T-helper 17 cell (primary cell): ENCODE data around the gene FYN. TPM values are rescaled to one million over a fixed set of nuclear protein-coding genes. Genes with fewer than 3 reads are reported as not detected.

ENCODE experiments used
- ATAC-seq: fragments of 150-1000 bp; cut with Tn5 transposase; 2 replicates; pipeline ENCODE4 v1.10.0; 2021; ENCODE audit warnings: mild to moderate bottlenecking, moderate library complexity
- DNase-seq, 3 donors: peaks; one replicate each; pipeline versions ENCODE4 v3.0.0 to v3.0.0-alpha.2; 2020 to 2021
- H3K9me3 ChIP-seq: one replicate; pipeline ENCODE4 v1.7.0; 2013; ENCODE audit warnings: low read length, mild to moderate bottlenecking; ENCODE audit not compliant: control insufficient read depth, poor library complexity, severe bottlenecking
- H3K27ac Mint-ChIP-seq: one replicate; pipeline ENCODE4 v1.8.0; 2022; ENCODE audit warnings: mild to moderate bottlenecking, moderate library complexity, mixed read lengths
- H3K27me3 Mint-ChIP-seq: one replicate; pipeline ENCODE4 v1.8.0; 2022; ENCODE audit warnings: mixed read lengths
- H3K36me3 Mint-ChIP-seq: one replicate; pipeline ENCODE4 v1.8.0; 2022; ENCODE audit warnings: low read depth, mixed read lengths
- H3K4me1 Mint-ChIP-seq: one replicate; pipeline ENCODE4 v1.8.0; 2022; ENCODE audit warnings: mild to moderate bottlenecking, mixed read lengths
- H3K4me3 Mint-ChIP-seq: one replicate; pipeline ENCODE4 v1.8.0; 2022; ENCODE audit warnings: mild to moderate bottlenecking, moderate library complexity, mixed read lengths
- total RNA-seq, 4 donors: library from RNA in 2 of 4; stranded (reverse) in 2 of 4; gene quantifications; one replicate each; pipeline ENCODE4 v1.2.3 and lab custom pipeline; 2022 to 2026

FYN gene
- total RNA-seq, 2 donors from 2014 or later: 455 to 472 TPM

- Mint-ChIP-seq H3K27ac (peak overlapping the region; percentile 100), H3K36me3 (peaks cover 17% of the 10 kb centered on the region), H3K27me3 (no peaks in the 10 kb centered on the region), H3K4me1 (peaks cover 70% of the 10 kb centered on the region), H3K4me3 (peak overlapping the region; percentile 8)
- DNase-seq (no peak), ATAC-seq (no peak)
- peaks cover 8% of the 10 kb centered on the region for H3K9me3 ChIP-seq
Observed at GRCh38 chr6:111752476-111752875, 120.8 kb downstream of the FYN start.

GRCh38 chr6:111750753-111751673 is 122.2 kb downstream of the FYN start:
- Mint-ChIP-seq H3K4me1 (peaks cover 74% of the 10 kb centered on the region), H3K27ac (peak overlapping the region; percentile 100), H3K36me3 (peaks cover 20% of the 10 kb centered on the region), H3K4me3 (peak overlapping the region; percentile 73), H3K27me3 (no peaks in the 10 kb centered on the region)
- peaks cover 8% of the 10 kb centered on the region for H3K9me3 ChIP-seq
- DNase-seq (peak in 2 of 3 donors; percentile 38 to 50), ATAC-seq (peak; percentile 83)

GRCh38 chr6:111750153-111750552 is 123.1 kb downstream of the FYN start:
- DNase-seq: no peak

GRCh38 chr6:111748231-111748647 is 125.0 kb downstream of the FYN start:
- Mint-ChIP-seq H3K27ac (peak overlapping the region; percentile 100), H3K4me3 (peak overlapping the region; percentile 82), H3K36me3 (peaks cover 15% of the 10 kb centered on the region), H3K27me3 (no peaks in the 10 kb centered on the region), H3K4me1 (peaks cover 66% of the 10 kb centered on the region)
- no peak for ATAC-seq
- H3K9me3 ChIP-seq: no peaks in the 10 kb centered on the region
- DNase-seq: no peak

More at GRCh38 chr6:111750153-111750552, 123.1 kb downstream of the FYN start:
- Mint-ChIP-seq H3K4me1 (peaks cover 75% of the 10 kb centered on the region), H3K36me3 (peaks cover 17% of the 10 kb centered on the region), H3K4me3 (peak overlapping the region; percentile 73), H3K27me3 (no peaks in the 10 kb centered on the region), H3K27ac (peak overlapping the region; percentile 100)
- ATAC-seq: no peak
- peaks cover 6% of the 10 kb centered on the region for H3K9me3 ChIP-seq

- Mint-ChIP-seq H3K4me1 (peaks cover 64% of the 10 kb centered on the region), H3K27me3 (no peaks in the 10 kb centered on the region), H3K27ac (peak overlapping the region; percentile 100), H3K36me3 (peaks cover 15% of the 10 kb centered on the region), H3K4me3 (peak overlapping the region; percentile 82)
- H3K9me3 ChIP-seq: no peaks in the 10 kb centered on the region
- DNase-seq (no peak), ATAC-seq (no peak)
Observed at GRCh38 chr6:111747829-111748228, 125.4 kb downstream of the FYN start.

GRCh38 chr6:111747396-111747795 is 125.9 kb downstream of the FYN start:
- ATAC-seq: peak; percentile 81
- DNase-seq: no peak
- peak overlapping the region; percentile 100 for H3K27ac Mint-ChIP-seq
- no peaks in the 10 kb centered on the region for H3K27me3 Mint-ChIP-seq
- peak overlapping the region; percentile 82 for H3K4me3 Mint-ChIP-seq
- H3K4me1 Mint-ChIP-seq: peaks cover 63% of the 10 kb centered on the region
- H3K36me3 Mint-ChIP-seq: peaks cover 15% of the 10 kb centered on the region
- no peaks in the 10 kb centered on the region for H3K9me3 ChIP-seq

- Mint-ChIP-seq H3K27ac (peak overlapping the region; percentile 100), H3K36me3 (peaks cover 13% of the 10 kb centered on the region), H3K4me1 (peaks cover 61% of the 10 kb centered on the region), H3K4me3 (peak overlapping the region; percentile 82), H3K27me3 (no peaks in the 10 kb centered on the region)
- DNase-seq (no peak), ATAC-seq (no peak)
- H3K9me3 ChIP-seq: no peaks in the 10 kb centered on the region
Observed at GRCh38 chr6:111746983-111747382, 126.3 kb downstream of the FYN start.

- Mint-ChIP-seq H3K27me3 (no peaks in the 10 kb centered on the region), H3K36me3 (peaks cover 13% of the 10 kb centered on the region), H3K27ac (peak overlapping the region; percentile 100), H3K4me3 (peak overlapping the region; percentile 19), H3K4me1 (peaks cover 58% of the 10 kb centered on the region)
- H3K9me3 ChIP-seq: no peaks in the 10 kb centered on the region
- DNase-seq: no peak
- no peak for ATAC-seq
Observed at GRCh38 chr6:111745636-111746035, 127.6 kb downstream of the FYN start.

- DNase-seq (no peak), ATAC-seq (no peak)
- Mint-ChIP-seq H3K4me1 (peaks cover 58% of the 10 kb centered on the region), H3K27ac (peak overlapping the region; percentile 100), H3K27me3 (no peaks in the 10 kb centered on the region), H3K4me3 (peak overlapping the region; percentile 59), H3K36me3 (peaks cover 11% of the 10 kb centered on the region)
- no peaks in the 10 kb centered on the region for H3K9me3 ChIP-seq
Observed at GRCh38 chr6:111745186-111745585, 128.1 kb downstream of the FYN start.

- no peak overlapping the region for H3K4me3 Mint-ChIP-seq
- no peaks in the 10 kb centered on the region for H3K9me3 ChIP-seq
- ATAC-seq: no peak
- H3K36me3 Mint-ChIP-seq: peaks cover 9% of the 10 kb centered on the region
- H3K27ac Mint-ChIP-seq: peak overlapping the region; percentile 81
- H3K4me1 Mint-ChIP-seq: peaks cover 61% of the 10 kb centered on the region
- H3K27me3 Mint-ChIP-seq: no peaks in the 10 kb centered on the region
- no peak for DNase-seq
Observed at GRCh38 chr6:111743862-111744692, 129.2 kb downstream of the FYN start.

GRCh38 chr6:111743360-111743759 is 129.9 kb downstream of the FYN start:
- Mint-ChIP-seq H3K4me1 (peaks cover 64% of the 10 kb centered on the region), H3K27ac (peak overlapping the region; percentile 81), H3K36me3 (peaks cover 12% of the 10 kb centered on the region), H3K27me3 (no peaks in the 10 kb centered on the region), H3K4me3 (no peak overlapping the region)
- DNase-seq (no peak), ATAC-seq (no peak)
- H3K9me3 ChIP-seq: no peaks in the 10 kb centered on the region

- peak overlapping the region; percentile 84 for H3K27ac Mint-ChIP-seq
- H3K4me1 Mint-ChIP-seq: peaks cover 56% of the 10 kb centered on the region
- no peaks in the 10 kb centered on the region for H3K9me3 ChIP-seq
- no peak for DNase-seq
- no peak for ATAC-seq
- peaks cover 6% of the 10 kb centered on the region for H3K36me3 Mint-ChIP-seq
- no peaks in the 10 kb centered on the region for H3K27me3 Mint-ChIP-seq
- H3K4me3 Mint-ChIP-seq: no peak overlapping the region
Observed at GRCh38 chr6:111741177-111741952, 131.9 kb downstream of the FYN start.
